HG03558 (cell line): ENCODE measurements around the gene SPON1.
"Not testable (repeated sequence)": the region's sequence is repeated elsewhere in the genome, so short reads cannot be mapped to it uniquely, and the experiment has no call there.

Source experiments
- ATAC-seq: cut with Tn5 transposase; IDR thresholded peaks from one replicate; pipeline ENCODE4 v1.9.1; 2021; ENCODE audit warnings: moderate number of reproducible peaks; ENCODE audit not compliant: unreplicated experiment; ENCODE audit errors: extremely low read depth

SPON1 gene

DNA sequence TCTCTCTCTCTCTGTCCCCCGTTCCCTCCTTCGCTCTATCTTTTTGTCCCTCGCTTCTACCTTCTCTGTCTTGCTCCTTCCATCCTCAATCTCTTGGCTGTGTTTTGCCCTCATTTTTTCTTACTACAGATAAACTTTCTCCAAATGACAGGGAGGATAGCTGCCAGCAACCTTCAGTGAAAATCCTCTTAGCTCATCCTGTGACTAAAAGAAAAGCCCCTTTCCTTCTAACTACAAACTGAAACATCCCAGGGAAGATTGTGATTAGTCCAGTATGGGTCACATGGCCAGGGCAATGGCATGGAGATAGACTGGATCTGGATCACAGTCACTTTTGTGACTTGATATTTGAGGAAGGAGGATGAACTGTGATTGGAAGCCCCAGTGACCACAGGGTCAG, 10.4 kb downstream of the SPON1 start:
- ATAC-seq, result no peak

DNA sequence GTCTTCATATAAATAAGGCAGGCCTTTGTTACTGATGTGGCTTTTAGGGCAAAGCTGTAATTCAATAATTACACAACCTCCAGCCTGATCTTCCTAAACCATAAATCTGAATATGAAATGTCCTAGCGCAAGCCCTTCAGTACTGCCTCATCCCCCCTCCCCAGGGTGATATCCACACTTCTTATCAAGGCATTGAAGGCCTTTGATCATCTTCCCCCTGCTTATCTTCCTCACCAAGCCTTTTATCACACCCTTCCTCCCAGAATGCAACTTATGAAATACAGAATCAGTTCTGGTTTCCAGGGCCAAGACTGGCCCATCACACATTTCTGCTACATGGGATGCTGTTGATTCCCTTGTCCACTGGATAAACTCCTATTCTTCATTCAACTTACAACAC, 12.1 kb downstream of the SPON1 start:
- no peak for ATAC-seq

DNA sequence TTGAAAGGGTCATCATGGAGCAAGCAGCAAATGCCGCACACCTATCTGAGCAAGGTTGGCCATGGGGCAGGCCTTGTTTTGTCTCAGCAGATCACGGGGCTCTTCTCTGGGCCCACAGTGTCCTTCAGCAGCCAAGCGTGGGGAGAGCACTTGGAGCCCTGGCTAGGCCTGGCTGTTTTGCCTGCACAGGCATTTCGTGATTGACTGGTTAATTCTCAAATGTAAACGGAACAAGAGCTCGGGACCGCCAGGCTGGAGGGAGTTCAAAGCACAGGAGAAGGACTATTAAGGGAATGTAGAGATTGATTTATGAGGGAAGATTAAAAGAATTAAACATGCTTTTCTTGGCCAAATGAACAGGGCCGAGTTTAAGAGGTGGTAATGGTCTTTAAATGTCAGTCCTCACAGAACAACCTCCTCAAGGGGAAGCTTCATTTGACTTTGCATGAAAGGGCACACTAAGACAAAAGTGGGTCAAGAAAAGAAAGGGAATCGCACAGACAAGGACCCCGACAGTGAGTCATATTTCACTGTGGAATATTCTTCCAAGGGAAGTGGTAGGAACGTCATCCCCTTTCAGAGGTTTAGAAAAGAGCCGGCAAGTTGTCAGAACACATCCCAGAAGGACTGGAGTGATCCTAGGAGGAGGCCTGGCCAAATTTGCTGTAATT, 20.7 kb downstream of the SPON1 start:
- no peak for ATAC-seq

DNA sequence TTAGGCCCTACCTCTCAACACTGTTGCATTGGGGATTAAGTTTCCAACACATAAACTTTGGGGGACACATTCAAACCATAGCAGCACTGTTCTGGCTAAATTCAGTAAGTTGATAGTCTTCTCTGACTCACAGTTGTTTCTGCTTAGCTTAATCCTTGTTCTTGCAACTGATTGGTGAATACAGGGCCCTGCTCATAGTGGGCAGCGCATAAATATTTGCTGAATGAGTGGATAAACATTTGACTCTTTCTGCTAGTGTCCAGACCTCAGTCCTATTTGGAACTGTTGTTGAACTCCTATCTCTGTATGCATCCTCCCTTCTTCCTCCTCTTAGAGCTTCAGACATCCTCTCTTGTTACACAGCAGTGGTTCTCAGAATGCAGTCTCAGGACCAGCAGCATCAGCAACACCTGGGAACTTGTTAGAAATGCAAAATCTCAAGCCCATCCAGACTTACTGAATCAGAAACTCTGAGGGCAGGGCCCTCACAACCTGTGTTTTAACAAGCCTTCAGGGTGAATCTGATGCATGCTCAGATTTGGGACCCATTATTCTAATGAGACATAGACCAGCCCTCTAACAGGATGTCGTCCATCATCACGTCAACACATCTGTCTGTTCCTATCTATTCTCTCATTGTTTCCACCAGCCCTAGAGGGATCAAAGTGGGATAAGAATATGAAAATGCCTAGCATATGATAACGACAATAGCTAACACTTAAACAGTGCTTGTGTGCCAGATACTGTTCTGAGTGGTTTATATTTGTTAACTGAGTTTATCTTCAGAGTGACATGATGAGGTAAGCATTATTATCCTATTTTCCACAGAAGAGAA, 22.3 kb downstream of the SPON1 start:
- no peak for ATAC-seq

DNA sequence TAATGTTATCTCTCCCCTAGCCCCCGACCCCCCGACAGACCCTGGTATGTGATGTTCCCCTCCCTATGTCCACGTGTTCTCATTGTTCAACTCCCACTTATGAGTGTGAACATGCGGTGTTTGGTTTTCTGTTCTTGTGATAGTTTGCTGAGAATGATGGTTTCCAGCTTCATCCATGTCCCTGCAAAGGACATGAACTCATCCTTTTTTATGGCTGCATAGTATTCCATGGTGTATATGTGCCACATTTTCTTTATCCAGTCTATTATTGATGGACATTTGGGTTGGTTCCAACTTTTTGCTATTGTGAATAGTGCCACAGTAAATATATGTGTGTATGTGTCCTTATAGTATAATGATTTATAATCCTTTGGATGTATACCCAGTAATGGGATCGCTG, 24.2 kb downstream of the SPON1 start:
- ATAC-seq, result not testable (repeated sequence)

DNA sequence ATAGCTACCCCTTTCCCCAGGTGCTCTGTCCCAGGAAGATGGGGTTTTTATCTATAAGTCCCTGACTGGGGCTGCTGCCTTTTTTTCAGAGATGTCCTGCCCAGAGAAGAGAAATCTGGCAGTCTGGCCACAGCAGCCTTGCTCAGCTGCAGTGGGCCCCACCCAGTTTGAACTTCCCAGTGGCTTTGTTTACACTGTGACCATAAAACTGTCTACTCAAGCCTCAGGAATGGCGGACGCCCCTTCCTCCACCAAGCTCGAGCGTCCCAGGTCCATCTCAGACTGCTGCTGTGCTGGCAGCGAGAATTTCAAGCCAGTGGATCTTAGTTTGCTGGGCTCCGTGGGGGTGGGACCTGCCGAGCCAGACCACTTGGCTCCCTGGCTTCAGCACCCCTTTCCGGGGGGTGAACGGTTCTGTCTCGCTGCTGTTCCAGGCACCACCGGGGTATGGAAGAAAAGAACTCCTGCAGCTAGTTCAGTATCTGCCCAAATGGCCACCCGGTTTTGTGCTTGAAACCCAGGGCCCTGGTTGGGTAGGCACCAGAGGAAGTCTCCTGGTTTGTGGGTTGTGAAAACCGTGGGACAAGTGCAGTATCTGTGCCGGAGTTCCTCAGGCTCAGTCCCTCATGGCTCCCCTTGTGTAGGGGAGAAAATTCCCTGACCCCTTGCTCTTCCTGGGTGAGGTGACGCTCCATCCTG, 29.8 kb downstream of the SPON1 start:
- ATAC-seq, result not testable (repeated sequence)

DNA sequence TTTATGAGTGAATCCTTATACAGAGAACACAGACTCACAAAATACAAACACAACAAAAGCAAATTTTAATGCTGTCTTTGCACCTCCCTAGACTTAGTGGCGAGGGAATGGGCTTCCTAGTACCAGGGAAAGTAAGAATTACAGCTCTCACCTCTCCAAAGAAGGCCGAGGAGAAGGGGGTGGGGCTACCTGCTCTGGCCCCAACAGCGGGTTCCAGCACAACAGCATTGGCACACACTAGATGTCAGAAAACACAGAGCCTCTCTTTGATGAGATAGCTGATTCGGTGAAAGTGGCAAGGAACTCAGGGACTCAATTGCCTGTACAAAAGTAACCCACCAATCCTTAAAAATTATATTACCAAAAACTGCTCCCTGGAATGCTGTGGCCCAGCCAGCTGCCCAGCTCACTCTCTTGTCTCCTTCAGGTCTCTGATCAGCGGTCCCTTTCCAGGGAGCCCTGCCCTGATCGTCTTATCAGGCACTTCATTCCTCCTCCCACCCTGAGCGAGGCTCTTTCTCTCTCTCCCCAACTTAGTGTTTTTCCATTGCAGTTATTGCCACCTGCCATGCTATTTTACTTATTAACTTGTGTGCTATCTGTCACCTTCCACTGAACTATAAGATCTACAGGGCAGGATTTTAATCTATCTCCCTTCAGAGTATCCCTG, 30.7 kb downstream of the SPON1 start:
- no peak for ATAC-seq

DNA sequence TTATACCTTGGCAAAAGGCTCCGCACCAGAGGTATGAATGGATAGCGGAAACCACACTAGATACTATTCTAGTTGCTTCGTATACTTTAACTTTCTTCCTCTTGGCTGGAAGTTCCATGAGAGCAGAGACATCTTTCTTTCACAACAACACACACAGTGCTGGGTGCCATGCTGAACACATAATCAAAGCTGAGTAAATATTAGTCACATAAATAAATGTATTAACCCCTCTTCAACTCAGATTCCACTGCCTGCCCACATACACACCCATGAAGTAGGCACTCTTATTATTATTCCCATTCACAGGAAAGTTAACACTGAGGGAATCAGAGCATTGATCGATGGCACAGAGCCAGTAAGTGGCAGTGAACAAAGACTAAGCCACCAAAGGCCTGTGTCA, 35.4 kb downstream of the SPON1 start:
- ATAC-seq, result no peak

DNA sequence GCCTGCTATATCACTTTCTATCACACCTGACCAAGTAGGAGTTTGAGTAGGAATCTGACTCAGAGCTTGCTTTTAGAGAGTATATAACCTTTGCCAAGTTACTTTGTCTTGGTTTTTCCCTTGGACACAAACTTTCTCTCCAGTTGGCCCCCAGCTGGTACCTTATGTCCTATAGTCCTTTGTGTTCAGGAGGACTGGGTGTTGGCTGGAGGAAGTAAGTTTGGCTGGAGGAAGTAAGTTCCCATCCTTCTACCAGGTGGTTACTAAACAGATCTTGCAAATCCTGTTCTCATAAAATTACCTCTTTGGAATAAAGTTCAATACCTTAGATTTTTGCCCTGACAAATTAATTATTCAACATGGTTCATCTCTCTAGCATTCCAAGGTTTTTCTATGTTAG, 37.2 kb downstream of the SPON1 start:
- ATAC-seq, result no peak

DNA sequence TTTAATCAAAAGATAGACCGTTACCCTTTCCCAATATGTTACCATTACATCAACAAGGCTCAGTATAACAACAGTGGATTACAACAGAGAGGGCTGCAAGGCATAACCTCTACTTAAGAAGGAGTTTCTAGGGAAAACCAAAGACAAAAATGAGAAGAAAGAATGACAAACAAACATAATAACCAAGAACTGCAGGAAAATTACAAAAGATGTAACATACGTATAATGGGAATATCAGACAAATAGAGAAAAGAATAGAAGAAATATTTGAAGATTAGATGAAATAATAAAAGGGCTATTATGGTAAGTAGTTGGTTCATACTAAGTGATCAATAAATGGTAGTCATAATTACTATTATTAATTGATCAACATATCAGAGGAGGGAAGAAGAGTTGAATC, 39.1 kb downstream of the SPON1 start:
- no peak for ATAC-seq

DNA sequence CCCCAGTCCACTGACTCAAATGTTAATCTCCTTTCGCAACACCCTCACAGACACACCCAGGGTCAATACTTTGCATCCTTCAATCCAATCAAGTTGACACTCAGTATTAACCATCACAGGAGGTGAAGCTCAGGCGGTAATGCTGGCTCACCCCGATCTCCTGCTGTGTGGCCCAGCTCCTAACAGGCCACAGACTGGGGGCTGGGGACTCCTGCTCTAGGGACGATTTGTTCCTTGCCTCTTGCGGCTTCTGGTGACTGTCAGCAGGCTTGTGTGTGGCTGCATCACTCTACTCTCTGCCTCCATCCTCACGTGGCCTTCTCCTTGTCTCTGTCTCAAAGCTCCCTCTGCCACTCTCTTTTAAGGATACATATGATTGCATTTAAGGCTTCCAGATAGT, 45.0 kb downstream of the SPON1 start:
- ATAC-seq, result no peak

DNA sequence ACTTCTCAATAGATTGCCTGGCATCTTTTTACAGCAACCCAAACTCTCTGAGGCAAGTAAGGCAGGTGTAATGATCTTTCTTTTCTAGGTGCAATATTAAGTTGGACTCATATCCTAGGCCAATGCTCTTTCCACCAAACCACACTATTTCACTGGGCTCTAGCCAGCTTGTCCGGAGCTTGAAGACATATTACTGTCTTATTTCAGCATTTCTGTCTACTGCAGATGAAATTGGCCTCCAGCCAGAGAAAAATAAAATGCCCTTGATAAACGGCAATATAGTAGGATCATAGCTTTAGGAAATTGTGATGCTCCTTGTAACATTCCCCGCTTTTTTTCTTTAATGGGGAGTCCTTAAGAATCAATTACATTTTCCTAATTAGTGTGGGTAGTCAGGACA, 48.1 kb downstream of the SPON1 start:
- ATAC-seq, result no peak

DNA sequence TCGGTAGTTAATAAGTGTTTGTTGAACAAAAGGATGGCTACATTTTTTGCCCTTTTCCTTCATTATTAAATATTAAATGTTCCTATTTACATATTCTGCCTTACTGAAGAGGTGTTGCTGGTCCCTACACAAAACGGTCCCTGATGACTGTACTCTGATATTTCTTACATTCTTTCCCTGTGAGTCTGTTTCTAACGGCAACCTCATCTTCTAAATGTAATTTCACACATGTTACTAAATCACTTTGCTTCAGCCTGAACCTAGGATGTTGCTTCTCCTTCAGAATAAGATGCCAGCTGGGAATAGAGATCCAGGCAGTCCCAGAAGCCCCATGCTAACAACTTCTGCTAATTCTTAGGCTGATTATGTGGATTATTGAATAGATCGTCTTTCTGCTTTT, 50.3 kb downstream of the SPON1 start:
- ATAC-seq, result no peak

DNA sequence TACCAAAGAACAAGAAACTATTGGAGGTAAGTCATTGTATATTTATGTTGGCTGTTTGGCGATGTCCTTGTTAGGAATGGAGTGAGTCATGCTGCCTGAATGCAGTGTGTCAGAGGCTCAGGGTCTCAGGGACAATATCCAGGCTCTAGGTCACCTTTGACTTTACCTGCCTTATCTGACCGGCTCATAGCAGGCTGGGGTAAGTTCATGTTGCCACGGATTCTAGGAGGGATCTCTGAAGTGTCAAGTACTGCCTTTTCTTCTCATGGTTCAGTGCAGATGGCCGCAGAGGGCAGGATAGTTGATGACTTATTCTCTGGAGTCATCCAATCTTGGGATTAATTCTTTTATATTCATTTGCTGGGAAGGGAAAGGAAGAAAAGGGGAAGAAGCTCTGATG, 53.2 kb downstream of the SPON1 start:
- no peak for ATAC-seq

DNA sequence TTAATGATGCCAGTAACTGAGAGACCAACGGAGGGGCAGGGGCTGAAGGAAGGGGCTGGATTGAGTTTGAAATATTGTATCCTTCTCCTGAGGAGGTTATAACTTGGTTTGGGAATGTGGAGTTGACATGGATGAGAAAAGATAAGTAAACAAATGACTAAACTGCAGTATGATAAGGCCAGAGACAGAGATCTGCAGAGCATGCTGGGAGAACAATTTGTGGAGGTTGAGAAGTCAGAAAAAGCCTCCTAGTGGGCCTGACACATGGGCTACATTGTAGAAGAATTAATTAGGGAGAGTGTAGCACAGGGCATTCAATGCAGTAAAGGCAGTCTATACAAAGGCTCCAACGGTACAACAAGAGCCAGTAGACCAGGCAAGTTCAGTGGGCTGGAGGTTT, 55.9 kb downstream of the SPON1 start:
- no peak for ATAC-seq

DNA sequence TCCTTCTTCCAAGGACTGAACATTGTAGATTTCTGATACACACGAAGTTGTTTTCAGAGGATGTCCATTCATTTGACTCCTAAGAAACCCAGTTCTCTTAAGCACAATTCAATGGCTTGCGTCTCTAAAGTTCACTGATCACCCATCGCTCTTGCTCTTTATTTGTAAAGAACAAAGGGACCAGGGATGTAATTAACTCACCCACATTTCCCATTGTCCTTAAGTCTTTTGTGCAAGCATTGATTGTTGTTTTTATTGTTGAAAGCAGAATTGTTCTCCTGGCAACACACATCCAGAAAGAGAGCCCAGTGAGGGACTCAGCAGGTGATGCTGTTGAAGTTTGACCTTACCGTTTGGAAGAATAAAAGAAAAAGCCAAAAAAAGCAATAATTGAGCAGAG, 59.2 kb downstream of the SPON1 start:
- ATAC-seq, result no peak

DNA sequence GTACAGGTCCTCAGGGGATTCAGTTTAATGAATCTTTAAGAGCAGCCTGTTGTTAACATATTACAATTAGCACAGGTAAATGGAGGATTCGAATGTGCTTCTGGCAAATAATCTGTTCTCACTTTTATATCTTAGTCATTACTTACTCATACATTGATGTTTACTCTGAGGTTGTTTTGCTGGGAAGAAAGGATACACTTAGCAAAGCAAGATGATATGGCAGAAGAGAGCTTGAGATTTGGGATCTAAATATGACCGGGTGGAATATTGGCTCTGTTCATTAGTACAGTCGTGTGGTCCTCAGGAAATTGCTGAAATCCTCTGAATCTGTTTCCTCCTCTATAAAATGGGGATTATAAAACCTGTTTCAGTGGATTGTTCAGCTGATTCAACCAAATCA, 59.7 kb downstream of the SPON1 start:
- ATAC-seq, result no peak

DNA sequence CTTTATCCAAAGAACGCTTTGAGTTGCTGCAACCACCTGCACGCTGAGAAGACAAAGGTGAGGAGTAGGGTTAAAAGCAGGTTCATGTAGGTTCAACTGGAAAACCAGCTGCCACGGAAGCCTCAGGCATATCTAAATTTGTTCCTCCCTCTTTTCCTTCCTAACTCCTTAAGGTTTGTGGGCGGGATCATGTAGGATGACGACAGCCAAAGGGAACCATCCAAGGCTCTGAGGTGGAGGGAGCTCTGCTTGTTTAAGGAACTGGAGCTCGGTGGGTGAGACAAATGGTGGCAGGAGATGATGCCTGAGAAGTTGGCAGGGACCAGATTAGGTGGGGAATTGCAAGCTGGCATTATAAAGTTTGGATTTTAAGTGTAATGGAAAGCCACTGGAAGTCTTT, 60.3 kb downstream of the SPON1 start:
- no peak for ATAC-seq

DNA sequence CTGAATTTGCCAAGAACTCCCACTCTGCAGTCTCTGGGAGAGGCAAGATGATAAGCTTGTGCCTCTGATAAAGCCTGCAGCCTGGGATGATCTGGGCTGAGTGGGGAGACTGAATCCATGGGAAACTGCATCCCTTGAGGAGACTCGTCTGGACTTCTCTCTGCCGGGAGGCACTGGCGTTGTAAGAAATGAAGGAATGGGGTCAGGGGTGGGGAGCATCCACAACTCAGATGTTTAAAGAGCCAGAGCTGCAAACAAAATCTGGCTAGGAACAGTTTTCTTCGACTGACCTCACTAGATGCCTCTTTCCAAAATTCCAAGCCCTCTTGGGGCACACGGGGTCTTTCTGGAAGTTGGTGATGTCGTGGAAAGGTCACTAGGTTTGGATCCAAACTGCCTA, 64.4 kb downstream of the SPON1 start:
- ATAC-seq, result no peak

DNA sequence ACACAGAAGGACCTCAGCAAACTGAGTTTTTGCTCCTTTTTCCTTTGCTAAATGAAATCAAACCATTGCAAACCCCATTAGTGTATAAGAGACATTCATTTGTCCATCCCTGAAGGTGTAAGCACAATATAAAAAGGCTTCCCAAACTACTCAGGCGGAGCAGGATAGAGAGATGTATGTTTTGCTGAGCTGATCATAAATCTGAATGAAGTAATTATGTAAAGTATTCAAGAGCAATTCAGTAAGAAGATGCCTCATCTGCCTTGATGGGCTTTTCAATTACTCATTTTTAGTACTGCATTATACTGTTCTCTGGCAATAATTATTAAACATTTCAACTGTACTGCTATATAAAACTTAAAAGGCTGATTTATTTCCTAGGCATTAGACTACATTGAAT, 65.0 kb downstream of the SPON1 start:
- ATAC-seq, result no peak

DNA sequence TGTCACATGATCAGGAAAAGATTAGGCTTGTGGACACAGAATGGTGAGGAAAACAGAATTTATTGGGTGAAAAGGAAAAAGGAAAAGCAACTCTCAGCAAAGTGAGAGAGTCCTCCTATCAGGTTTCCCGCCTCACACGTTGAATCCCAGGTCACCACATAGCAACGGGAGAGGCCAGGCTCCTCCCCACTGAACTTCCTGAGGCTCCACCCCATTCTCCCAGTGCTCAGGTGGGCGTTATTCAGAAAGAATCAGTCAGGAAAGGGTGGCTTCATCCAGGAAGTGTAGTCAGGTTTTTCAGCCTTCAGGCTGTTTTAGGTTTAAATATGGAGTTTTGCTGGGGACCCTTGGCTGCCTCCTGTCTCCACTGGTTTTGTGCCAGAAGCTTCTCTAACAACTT, 66.9 kb downstream of the SPON1 start:
- no peak for ATAC-seq
